GM23248 (cell line): ENCODE data around the gene MYO5A.

Experiments used
- EZH2 ChIP-seq: fragments of 200-600 bp; sonication (generic); IDR thresholded peaks from 2 replicates; pipeline ENCODE4 v1.6.1; 2018; ENCODE audit warnings: antibody characterized with exemption, mild to moderate bottlenecking; ENCODE audit not compliant: insufficient read depth, poor library complexity, severe bottlenecking
- EZH2phosphoT487 ChIP-seq: fragments of 200-600 bp; sonication (generic); IDR thresholded peaks from 2 replicates; pipeline ENCODE4 v1.6.1; 2018; ENCODE audit warnings: antibody characterized with exemption, moderate library complexity, mild to moderate bottlenecking, low read depth; ENCODE audit not compliant: insufficient read depth

- TF ChIP-seq EZH2 (no peak), EZH2phosphoT487 (no peak)
Measured at GRCh38 chr15:52491472-52491871, 37.2 kb downstream of the MYO5A start.
